HG03565 (cell line): ENCODE results near the gene NAPSA.
"Not testable (repeated sequence)": the region's sequence is repeated elsewhere in the genome, so short reads cannot be mapped to it uniquely, and the experiment has no call there.

Experiments used
- ATAC-seq: cut with Tn5 transposase; IDR thresholded peaks from one replicate; pipeline ENCODE4 v1.9.1; 2021; ENCODE audit warnings: mild to moderate bottlenecking, moderate library complexity; ENCODE audit not compliant: unreplicated experiment

NAPSA gene

GRCh38 chr19:50365434-50366306, at the start of gene NAPSA:
TSS of gene NAPSA (minus strand) at chr19:50365639. CDS start at chr19:50365621, 18 bp downstream.
- ATAC-seq = no peak

DNA sequence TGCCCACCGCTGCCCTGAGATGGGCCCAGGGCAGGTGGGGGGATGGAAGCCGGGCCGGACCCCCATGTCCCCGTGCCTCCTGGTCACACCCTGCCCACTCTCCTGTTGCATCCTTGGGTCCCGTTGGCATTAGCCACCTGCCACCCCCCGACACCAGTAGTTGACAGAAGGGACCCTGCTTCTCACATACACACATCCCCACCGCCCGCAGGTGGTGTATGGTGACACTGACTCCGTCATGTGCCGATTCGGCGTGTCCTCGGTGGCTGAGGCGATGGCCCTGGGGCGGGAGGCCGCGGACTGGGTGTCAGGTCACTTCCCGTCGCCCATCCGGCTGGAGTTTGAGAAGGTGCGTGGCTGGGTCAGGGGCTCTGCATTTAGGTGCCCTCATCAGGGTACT, 48.1 kb upstream of the NAPSA start:
- ATAC-seq = no peak

DNA sequence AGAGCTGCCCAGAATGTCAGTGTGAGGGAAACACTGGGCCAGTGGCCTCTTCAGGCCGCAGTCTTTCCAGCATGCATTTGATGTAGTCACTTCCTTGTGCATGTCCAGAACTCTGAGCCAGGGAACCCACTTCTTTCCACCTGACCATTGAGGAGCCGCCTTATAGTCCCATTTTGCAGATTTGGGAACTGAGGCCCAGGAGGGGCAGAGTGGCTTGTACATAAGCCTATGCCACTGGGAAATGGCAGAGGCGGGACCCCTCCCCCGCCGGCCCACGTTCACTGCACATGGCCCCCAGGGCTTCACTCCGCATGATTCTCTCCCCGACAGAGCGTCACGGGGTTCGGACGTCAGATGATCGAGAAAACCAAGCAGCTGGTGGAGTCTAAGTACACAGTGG, 47.7 kb upstream of the NAPSA start:
- no peak for ATAC-seq

GRCh38 chr19:50412419-50412818, 47.0 kb upstream of the NAPSA start:
- ATAC-seq = no peak

DNA sequence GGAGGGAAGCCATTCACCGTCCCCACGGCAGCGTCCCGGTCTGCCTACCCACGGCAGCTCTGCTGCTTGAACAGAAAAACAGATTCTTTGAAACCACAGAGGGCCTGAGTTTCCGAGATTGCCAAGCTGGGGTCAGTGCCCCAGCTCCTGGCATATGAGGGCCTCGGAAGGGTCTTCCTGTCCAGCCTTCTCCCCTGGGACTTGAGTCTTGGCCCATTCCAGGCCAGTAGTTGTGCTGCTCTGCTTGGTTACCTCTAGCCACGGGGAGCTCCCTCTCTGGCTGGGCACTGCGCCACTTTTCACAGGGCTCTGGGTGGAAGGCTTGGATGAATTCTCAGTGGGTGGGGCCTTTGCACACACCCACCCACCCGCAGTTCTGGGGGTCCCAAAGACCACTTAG, 44.7 kb upstream of the NAPSA start:
- ATAC-seq = no peak

DNA sequence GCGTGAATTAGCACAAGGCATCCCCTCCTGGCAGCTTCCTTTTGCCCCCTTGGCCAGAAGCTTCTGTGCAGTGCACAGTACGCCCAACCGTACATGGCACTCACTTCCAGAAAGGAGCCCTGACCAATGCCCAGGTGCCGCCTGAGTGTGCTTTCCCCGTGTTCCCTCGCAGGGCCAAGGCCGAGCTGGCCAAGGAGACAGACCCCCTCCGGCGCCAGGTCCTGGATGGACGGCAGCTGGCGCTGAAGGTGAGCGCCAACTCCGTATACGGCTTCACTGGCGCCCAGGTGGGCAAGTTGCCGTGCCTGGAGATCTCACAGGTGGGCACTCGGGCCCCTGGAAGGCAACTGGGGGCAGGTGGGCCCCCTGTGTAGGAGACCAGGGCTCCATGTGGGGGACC, 43.9 kb upstream of the NAPSA start:
- ATAC-seq = no peak

DNA sequence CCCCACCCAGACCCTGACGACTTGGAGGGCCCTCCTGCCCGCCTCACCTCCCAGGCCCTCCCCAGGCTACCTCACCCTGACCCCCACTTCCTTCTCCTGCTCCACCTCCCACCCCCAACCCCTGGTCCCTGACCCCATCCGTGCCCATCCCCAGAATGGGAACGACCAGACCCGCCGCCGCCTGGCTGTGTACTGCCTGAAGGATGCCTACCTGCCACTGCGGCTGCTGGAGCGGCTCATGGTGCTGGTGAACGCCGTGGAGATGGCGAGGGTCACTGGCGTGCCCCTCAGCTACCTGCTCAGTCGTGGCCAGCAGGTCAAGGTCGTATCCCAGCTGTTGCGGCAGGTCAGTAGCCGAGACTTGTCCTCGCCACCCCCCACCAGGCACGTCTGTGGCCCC, 41.4 kb upstream of the NAPSA start:
- no peak for ATAC-seq

GRCh38 chr19:50406156-50406820, 40.8 kb upstream of the NAPSA start:
- ATAC-seq = no peak

- ATAC-seq = no peak
These were observed 37.3 kb upstream of the NAPSA start for GRCh38 chr19:50402544-50403301.

GRCh38 chr19:50401605-50402450, 36.4 kb upstream of the NAPSA start:
- ATAC-seq = no peak

DNA sequence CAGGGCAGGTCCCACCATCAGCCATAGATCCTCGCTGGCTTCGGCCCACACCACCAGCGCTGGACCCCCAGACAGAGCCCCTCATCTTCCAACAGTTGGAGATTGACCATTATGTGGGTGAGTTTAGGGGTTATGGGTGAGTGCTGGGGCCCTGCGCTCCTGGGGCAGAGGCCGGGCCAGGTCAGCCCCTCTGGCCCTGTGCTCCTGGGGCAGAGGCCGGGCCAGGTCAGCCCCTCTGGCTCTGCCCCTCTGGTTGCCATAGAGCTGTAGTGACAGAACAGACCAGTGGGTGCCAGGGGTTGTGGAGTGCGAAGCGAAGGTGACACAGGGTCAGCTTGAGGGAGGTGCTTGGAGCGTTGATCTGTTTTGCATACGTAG, 33.9 kb upstream of the NAPSA start:
- no peak for ATAC-seq

DNA sequence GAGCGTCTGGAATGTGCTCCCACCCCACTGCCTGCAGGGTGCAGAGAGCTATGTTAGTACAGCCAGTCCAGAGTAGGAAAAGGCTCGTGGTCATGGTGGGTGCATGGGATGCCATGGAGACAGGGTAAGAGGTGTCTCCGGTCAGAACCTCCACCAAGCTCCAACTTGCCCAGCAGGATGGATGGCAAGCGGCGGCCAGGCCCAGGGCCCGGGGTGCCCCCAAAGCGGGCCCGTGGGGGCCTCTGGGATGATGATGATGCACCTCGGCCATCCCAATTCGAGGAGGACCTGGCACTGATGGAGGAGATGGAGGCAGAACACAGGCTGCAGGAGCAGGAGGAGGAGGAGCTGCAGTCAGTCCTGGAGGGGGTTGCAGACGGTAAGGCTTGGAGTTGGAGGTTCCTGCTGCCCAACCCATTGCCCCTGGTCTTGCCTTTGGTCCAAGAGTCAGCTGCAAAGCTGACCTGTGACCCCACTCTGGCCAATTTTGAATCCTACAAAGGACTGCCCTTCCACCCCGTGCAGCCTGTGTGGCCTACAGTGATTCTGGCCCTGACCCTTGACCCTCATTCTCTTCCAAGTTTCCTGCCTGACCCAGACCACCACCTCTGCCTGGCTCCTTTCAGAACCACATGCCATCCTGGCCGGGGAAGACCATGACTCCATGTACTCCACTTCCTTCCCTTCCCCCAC, 33.4 kb upstream of the NAPSA start:
- no peak for ATAC-seq

DNA sequence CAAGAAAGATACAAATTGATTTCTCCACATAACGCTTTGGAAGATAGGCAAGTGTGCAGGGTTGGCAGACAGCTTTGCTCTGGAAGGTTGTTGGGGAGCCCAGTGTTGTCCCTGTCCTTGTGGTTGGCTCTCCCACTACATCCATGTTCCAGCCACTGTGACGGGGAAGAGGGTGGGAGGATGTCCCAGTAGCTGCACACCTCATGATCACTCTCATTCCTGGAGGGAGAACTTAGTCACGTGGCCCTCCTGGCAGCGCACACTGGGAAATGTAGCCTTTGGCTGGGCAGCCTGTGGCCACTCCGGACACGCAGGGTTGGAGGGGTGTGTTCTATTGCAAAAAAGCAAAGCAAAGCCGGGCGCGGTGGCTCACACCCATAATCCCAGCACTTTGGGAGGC, 28.6 kb upstream of the NAPSA start:
- no peak for ATAC-seq

- no peak for ATAC-seq
These were observed 28.1 kb upstream of the NAPSA start for GRCh38 chr19:50393589-50393988.

DNA sequence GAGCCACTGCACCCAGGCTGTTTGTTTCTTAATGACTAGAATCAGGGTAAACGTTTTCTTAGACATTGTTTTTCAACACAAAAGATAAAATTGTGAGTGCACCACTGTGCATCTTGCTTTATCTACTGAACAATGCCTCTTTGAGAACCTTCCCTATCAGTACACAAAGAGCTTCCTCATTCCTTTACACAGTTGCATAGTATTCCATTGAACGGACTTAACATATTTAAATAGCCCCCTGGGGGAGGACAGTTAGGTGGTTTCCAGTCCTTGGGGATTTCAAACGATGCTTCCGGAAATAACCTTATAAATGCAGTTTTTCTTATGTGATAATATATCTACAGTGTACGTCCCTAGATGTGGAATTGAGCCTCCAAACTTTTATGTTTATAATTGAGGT, 27.3 kb upstream of the NAPSA start:
- ATAC-seq = no peak

DNA sequence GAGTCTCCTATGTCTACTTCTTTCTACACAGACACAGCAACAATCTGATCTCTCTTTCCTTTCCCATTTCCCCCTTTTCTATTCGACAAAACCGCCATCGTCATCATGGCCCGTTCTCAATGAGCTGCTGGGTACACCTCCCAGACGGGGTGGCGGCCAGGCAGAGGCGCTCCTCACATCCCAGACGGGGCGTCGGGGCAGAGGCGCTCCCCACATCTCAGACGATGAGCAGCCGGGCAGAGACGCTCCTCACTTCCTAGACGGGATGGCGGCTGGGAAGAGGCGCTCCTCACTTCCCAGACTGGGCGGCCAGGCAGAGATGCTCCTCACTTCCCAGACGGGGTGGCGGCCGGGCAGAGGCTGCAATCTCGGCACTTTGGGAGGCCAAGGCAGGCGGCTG, 25.5 kb upstream of the NAPSA start:
- ATAC-seq = not testable (repeated sequence)

- not testable (repeated sequence) for ATAC-seq
These were observed 24.9 kb upstream of the NAPSA start for GRCh38 chr19:50390295-50390694.

DNA sequence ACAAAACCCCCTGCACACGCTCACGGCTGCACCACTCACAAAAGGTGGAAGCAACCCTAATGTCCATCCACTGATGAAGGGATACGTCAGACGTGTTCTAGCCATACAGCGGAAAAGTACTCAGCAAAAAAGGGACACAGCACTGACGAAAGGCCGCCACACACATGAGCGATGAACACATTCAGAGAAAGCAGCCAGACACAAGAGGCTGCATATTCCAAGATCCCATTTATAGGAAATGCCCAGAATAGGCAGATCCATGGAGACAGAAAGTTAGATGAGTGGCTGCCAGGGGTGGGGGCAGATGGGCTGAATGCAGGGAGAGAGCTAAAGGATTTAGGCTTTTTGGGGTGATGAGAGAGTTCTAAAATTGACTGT, 22.4 kb upstream of the NAPSA start:
- no peak for ATAC-seq

DNA sequence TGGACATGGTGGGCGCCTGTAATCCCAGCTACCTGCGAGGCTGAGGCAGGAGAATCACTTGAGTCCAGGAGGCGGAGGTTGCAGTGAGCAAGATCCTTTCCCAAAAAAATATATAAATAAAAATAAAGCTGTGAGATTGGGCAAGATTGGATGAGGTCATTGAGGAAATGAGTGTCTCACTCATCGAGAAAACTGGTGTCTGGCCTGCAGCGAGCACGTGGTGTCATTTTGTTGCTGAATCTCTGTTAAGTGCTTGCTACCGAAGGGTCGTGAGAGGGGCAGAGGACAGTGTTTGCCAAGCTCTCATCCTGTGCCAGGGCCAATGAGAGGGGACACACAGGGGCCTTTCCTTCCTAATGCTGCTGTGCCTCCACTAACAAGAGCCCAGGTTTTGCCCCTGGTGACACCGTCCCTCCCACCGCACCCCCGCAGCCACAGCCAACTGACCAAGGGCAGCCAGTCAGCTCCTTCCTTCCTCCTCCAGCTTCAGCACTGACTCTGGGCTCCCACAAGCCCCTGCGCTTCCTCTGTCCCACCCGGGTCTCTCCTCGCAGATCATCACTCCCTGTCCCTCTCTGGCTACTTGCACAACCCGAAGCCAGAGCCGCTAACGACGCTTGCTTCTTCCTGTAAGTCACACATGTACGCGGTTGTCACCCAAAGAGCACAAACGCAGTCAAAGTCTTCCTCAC, 21.9 kb upstream of the NAPSA start:
- no peak for ATAC-seq
